CD14-positive monocyte (primary cell): ENCODE results near the gene ARVCF. TPM values are rescaled to one million over a fixed set of nuclear protein-coding genes. Genes with fewer than 3 reads are reported as not detected.

Source experiments
- DNase-seq, 3 donors: peaks; one replicate each; pipeline ENCODE4 v3.0.0-alpha.2; 2011 to 2022
- H2AFZ ChIP-seq: 2 replicates; pipeline ENCODE4 v1.6.0; 2012; ENCODE audit warnings: mild to moderate bottlenecking, low read depth, low read length, inconsistent platforms; ENCODE audit not compliant: insufficient read depth, poor library complexity, severe bottlenecking
- H3K27ac ChIP-seq, 2 donors: 1 replicate in 1 of 2; 2 replicates in 1 of 2; pipeline ENCODE4 v1.5.1; 2012 to 2013; ENCODE audit warnings: low read length in 2 of 2, control low read depth in 1 of 2, inconsistent platforms in 1 of 2, low read depth in 1 of 2, mild to moderate bottlenecking in 1 of 2
- H3K27me3 ChIP-seq, 2 donors: one replicate each; pipeline versions ENCODE4 v1.6.0 to v1.6.1; 2011 to 2013; ENCODE audit warnings: low read length in 2 of 2; ENCODE audit not compliant: control insufficient read depth in 2 of 2, insufficient read depth in 2 of 2
- H3K36me3 ChIP-seq, 2 donors: replicated peaks in 1 of 2; 1 replicate in 1 of 2; 2 replicates in 1 of 2; pipeline versions ENCODE4 v1.5.1 to v1.6.1; 2012 to 2013; ENCODE audit warnings: low read length in 2 of 2, control low read depth in 1 of 2, inconsistent platforms in 1 of 2, mild to moderate bottlenecking in 1 of 2; ENCODE audit not compliant: insufficient read depth in 2 of 2, control insufficient read depth in 1 of 2
- H3K4me1 ChIP-seq, 2 donors: 1 replicate in 1 of 2; 2 replicates in 1 of 2; pipeline versions ENCODE4 v1.5.1 to v1.6.1; 2012 to 2013; ENCODE audit warnings: low read length in 2 of 2, control low read depth in 1 of 2, inconsistent platforms in 1 of 2, mild to moderate bottlenecking in 1 of 2, moderate library complexity in 1 of 2; ENCODE audit not compliant: insufficient read depth in 2 of 2, control insufficient read depth in 1 of 2
- H3K4me2 ChIP-seq: replicated peaks from 2 replicates; pipeline ENCODE3; 2012; ENCODE audit warnings: low read length, moderate library complexity, mild to moderate bottlenecking; ENCODE audit not compliant: poor library complexity, severe bottlenecking; ENCODE audit errors: extremely low read depth
- H3K4me3 ChIP-seq, 3 experiments: fragments of 200-600 bp in 1 of 3; sonication (generic) in 1 of 3; replicated peaks in 1 of 3; 1 replicate in 2 of 3; 2 replicates in 1 of 3; pipeline ENCODE4 v1.5.1; 2011 to 2013; ENCODE audit warnings: low read length in 3 of 3, mild to moderate bottlenecking in 3 of 3, control low read depth in 2 of 3, low read depth in 2 of 3, inconsistent platforms in 1 of 3, moderate library complexity in 1 of 3
- H3K79me2 ChIP-seq: 2 replicates; pipeline ENCODE4 v1.6.0; 2012; ENCODE audit warnings: mild to moderate bottlenecking, control low read depth, inconsistent platforms, low read length, moderate library complexity; ENCODE audit not compliant: insufficient read depth
- H3K9ac ChIP-seq: 2 replicates; pipeline ENCODE4 v1.6.0; 2017; ENCODE audit warnings: low read length, mild to moderate bottlenecking; ENCODE audit not compliant: insufficient read depth, poor library complexity, severe bottlenecking
- H3K9me3 ChIP-seq, 2 donors: replicated peaks in 1 of 2; 1 replicate in 1 of 2; 2 replicates in 1 of 2; pipeline versions ENCODE4 v1.5.1 to v1.6.1; 2012 to 2013; ENCODE audit warnings: low read length in 2 of 2, control low read depth in 1 of 2; ENCODE audit not compliant: control insufficient read depth in 1 of 2, insufficient read depth in 1 of 2
- H4K20me1 ChIP-seq: 2 replicates; pipeline ENCODE4 v1.6.0; 2012; ENCODE audit warnings: mild to moderate bottlenecking, low read length, control low read depth, moderate library complexity; ENCODE audit not compliant: insufficient read depth
- H3K27ac Mint-ChIP-seq, 7 donors: one replicate each; pipeline ENCODE4 v1.8.0; 2020; ENCODE audit warnings: mild to moderate bottlenecking in 7 of 7, mixed read lengths in 7 of 7, moderate library complexity in 6 of 7, inconsistent platforms in 2 of 7
- H3K27me3 Mint-ChIP-seq, 3 donors: one replicate each; pipeline ENCODE4 v1.8.0; 2021 to 2022; ENCODE audit warnings: low read depth in 3 of 3, mild to moderate bottlenecking in 3 of 3, mixed read lengths in 3 of 3, moderate library complexity in 3 of 3, inconsistent platforms in 1 of 3
- H3K36me3 Mint-ChIP-seq, 2 donors: one replicate each; pipeline ENCODE4 v1.8.0; 2020; ENCODE audit warnings: mixed read lengths in 2 of 2, inconsistent platforms in 1 of 2, mild to moderate bottlenecking in 1 of 2
- H3K4me1 Mint-ChIP-seq: one replicate; pipeline ENCODE4 v1.8.0; 2020; ENCODE audit warnings: mild to moderate bottlenecking, mixed read lengths
- H3K4me3 Mint-ChIP-seq, 2 donors: one replicate each; pipeline ENCODE4 v1.8.0; 2020; ENCODE audit warnings: mild to moderate bottlenecking in 2 of 2, mixed read lengths in 2 of 2, moderate library complexity in 1 of 2
- H3K9me3 Mint-ChIP-seq, 7 donors: one replicate each; pipeline ENCODE4 v1.8.0; 2020 to 2022; ENCODE audit warnings: mixed read lengths in 7 of 7, mild to moderate bottlenecking in 6 of 7, moderate library complexity in 6 of 7, inconsistent platforms in 2 of 7
- CTCF ChIP-seq: fragments of 200-600 bp; IDR thresholded peaks from one replicate; pipeline ENCODE4 v1.8.0; 2022; ENCODE audit warnings: antibody characterized with exemption, mild to moderate bottlenecking
- WGBS: methylation state at CpG from one replicate; pipeline ENCODE4 v1.1.5; 2013; ENCODE audit warnings: missing lambda C conversion rate; ENCODE audit not compliant: insufficient coverage; 5-methylcytosine and 5-hydroxymethylcytosine counted together
- intact Hi-C, 2 donors: fragments of 100-400 bp; cut with micrococcal nuclease; formaldehyde crosslinking; loops; one replicate each; pipeline versions ENCODE4 v1.15.0 to v1.15.1; 2023
- polyA plus RNA-seq, 3 donors: library from polyadenylated mRNA; depleted of rRNA in 1 of 3; unstranded in 2 of 3; stranded (reverse) in 1 of 3; fragments of 300-500 nt in 2 of 3; fragments of >200 nt in 1 of 3; fragmentation: Illumina TruSeq in 2 of 3; gene quantifications; 1 replicate in 2 of 3; 2 replicates in 1 of 3; pipeline ENCODE4 v1.2.3, GENCODE V29; 2012 to 2021

Gene ARVCF
- polyA plus RNA-seq, 3 donors = 0.31 to 2.6 (median 0.44) TPM

GRCh38 chr22:19975707-19976035 is 41.0 kb downstream of the ARVCF start:
- Histone ChIP-seq H3K4me1 (no peaks in the 10 kb centered on the region), H2AFZ (no peak overlapping the region), H3K4me2 (no peak overlapping the region), H4K20me1 (peaks cover 4% of the 10 kb centered on the region), H3K9me3 (no peaks in the 10 kb centered on the region), H3K27me3 (no peaks in the 10 kb centered on the region), H3K79me2 (no peaks in the 10 kb centered on the region), H3K9ac (no peak overlapping the region), H3K36me3 (no peaks in the 10 kb centered on the region), H3K4me3 (no peak overlapping the region), H3K27ac (no peak overlapping the region)
- DNase-seq = no peak
- TF ChIP-seq CTCF = no peak
- H3K36me3 Mint-ChIP-seq = no peaks in the 10 kb centered on the region
- intact Hi-C loops = loop anchor here (10.0 kb wide), 1 partner anchor 309 kb away; no protein-coding TSS in a partner anchor
- H3K4me1 Mint-ChIP-seq = peaks cover 17% of the 10 kb centered on the region
- peak overlapping the region in 2 of 7 donors; percentile 2 to 34 for H3K27ac Mint-ChIP-seq
- H3K27me3 Mint-ChIP-seq = peaks cover 0 to 8% (median 5%) of the 10 kb centered on the region in 3 donors
- H3K4me3 Mint-ChIP-seq = no peak overlapping the region
- H3K9me3 Mint-ChIP-seq = no peaks in the 10 kb centered on the region
- 89% methylated on average over 1 of the region's 4 CpGs for WGBS

GRCh38 chr22:19974935-19975706 is 41.5 kb downstream of the ARVCF start:
- Histone ChIP-seq H3K9me3 (no peaks in the 10 kb centered on the region), H3K4me1 (no peaks in the 10 kb centered on the region), H3K36me3 (no peaks in the 10 kb centered on the region), H3K9ac (peak overlapping the region; percentile 12), H4K20me1 (peaks cover 9% of the 10 kb centered on the region), H3K79me2 (no peaks in the 10 kb centered on the region), H3K27me3 (no peaks in the 10 kb centered on the region), H3K4me2 (no peak overlapping the region), H2AFZ (no peak overlapping the region), H3K27ac (no peak overlapping the region), H3K4me3 (no peak overlapping the region)
- WGBS = 9% methylated on average over 10 of the region's 13 CpGs
- no peaks in the 10 kb centered on the region for H3K36me3 Mint-ChIP-seq
- no peak for DNase-seq
- peaks cover 0 to 7% (median 5%) of the 10 kb centered on the region in 3 donors for H3K27me3 Mint-ChIP-seq
- intact Hi-C loops = loop anchor here (5.0 to 10.0 kb wide), 3 partner anchors 37 to 310 kb away; no protein-coding TSS in a partner anchor
- no peak for TF ChIP-seq CTCF
- no peak overlapping the region for H3K4me3 Mint-ChIP-seq
- peak overlapping the region in 2 of 7 donors; percentile 2 to 15 for H3K27ac Mint-ChIP-seq
- H3K4me1 Mint-ChIP-seq = peaks cover 17% of the 10 kb centered on the region
- H3K9me3 Mint-ChIP-seq = no peaks in the 10 kb centered on the region
